H9 (cell line): ENCODE measurements around the gene PPP1CB. TPM values are rescaled to one million over a fixed set of nuclear protein-coding genes. Genes with fewer than 3 reads are reported as not detected.

Experiments
- DNase-seq: peaks from one replicate; pipeline ENCODE4 v3.0.0-alpha.2; 2017
- H2AFZ ChIP-seq: one replicate; pipeline ENCODE4 v1.6.1; 2013; ENCODE audit warnings: mild to moderate bottlenecking, low read length, control low read depth, moderate library complexity
- H2AK5ac ChIP-seq: 2 replicates; pipeline ENCODE4 v1.6.1; 2013; ENCODE audit warnings: low read length, control low read depth, mixed read lengths; ENCODE audit not compliant: insufficient read length
- H2BK120ac ChIP-seq: one replicate; pipeline ENCODE4 v1.6.1; 2013; ENCODE audit warnings: low read depth, mild to moderate bottlenecking, low read length, control low read depth, inconsistent platforms; ENCODE audit not compliant: poor library complexity, severe bottlenecking
- H2BK12ac ChIP-seq: 2 replicates; pipeline ENCODE4 v1.6.1; 2013; ENCODE audit warnings: low read length, control low read depth, mixed read lengths, low read depth; ENCODE audit not compliant: insufficient read length
- H2BK15ac ChIP-seq: 2 replicates; pipeline ENCODE4 v1.6.1; 2013; ENCODE audit warnings: low read depth, low read length, control low read depth
- H2BK20ac ChIP-seq: one replicate; pipeline ENCODE4 v1.6.1; 2013; ENCODE audit warnings: low read depth, mild to moderate bottlenecking, low read length, control low read depth, inconsistent platforms; ENCODE audit not compliant: poor library complexity, severe bottlenecking
- H2BK5ac ChIP-seq: 2 replicates; pipeline ENCODE4 v1.6.1; 2013; ENCODE audit warnings: low read length, control low read depth, mixed read lengths; ENCODE audit not compliant: insufficient read length
- H3K14ac ChIP-seq: 2 replicates; pipeline ENCODE4 v1.6.1; 2013; ENCODE audit warnings: low read length, control low read depth; ENCODE audit not compliant: insufficient read depth
- H3K18ac ChIP-seq: 2 replicates; pipeline ENCODE4 v1.6.1; 2013; ENCODE audit warnings: low read depth, mild to moderate bottlenecking, mixed read lengths, low read length, control low read depth; ENCODE audit not compliant: insufficient read length
- H3K23ac ChIP-seq: 2 replicates; pipeline ENCODE4 v1.6.1; 2013; ENCODE audit warnings: low read length, control low read depth, mixed read lengths, low read depth; ENCODE audit not compliant: insufficient read length
- H3K23me2 ChIP-seq: 2 replicates; pipeline ENCODE4 v1.6.1; 2013; ENCODE audit warnings: low read depth, mild to moderate bottlenecking, mixed read lengths, low read length, control low read depth; ENCODE audit not compliant: insufficient read length, poor library complexity, severe bottlenecking
- H3K27ac ChIP-seq: 2 replicates; pipeline ENCODE4 v1.5.1; 2013; ENCODE audit warnings: low read length, control low read depth, mixed read lengths, low read depth; ENCODE audit not compliant: insufficient read length
- H3K27me3 ChIP-seq: 2 replicates; pipeline ENCODE4 v1.6.1; 2013; ENCODE audit warnings: low read length, control low read depth, inconsistent platforms; ENCODE audit not compliant: insufficient read depth
- H3K4ac ChIP-seq: 2 replicates; pipeline ENCODE4 v1.6.1; 2013; ENCODE audit warnings: low read depth, mild to moderate bottlenecking, control low read depth, inconsistent platforms, low read length, moderate library complexity
- H3K4me1 ChIP-seq: 2 replicates; pipeline ENCODE4 v1.6.1; 2013; ENCODE audit warnings: low read length, control low read depth, inconsistent platforms; ENCODE audit not compliant: insufficient read depth
- H3K4me2 ChIP-seq: 2 replicates; pipeline ENCODE4 v1.6.1; 2013; ENCODE audit warnings: low read length, control low read depth, mixed read lengths; ENCODE audit not compliant: insufficient read length, insufficient read depth
- H3K56ac ChIP-seq: 2 replicates; pipeline ENCODE4 v1.6.1; 2013; ENCODE audit warnings: low read depth, mild to moderate bottlenecking, mixed read lengths, low read length, control low read depth; ENCODE audit not compliant: insufficient read length
- H3K79me1 ChIP-seq: 2 replicates; pipeline ENCODE4 v1.6.1; 2013; ENCODE audit warnings: low read depth, mild to moderate bottlenecking, moderate library complexity, low read length, control low read depth, inconsistent platforms; ENCODE audit not compliant: insufficient read depth, poor library complexity, severe bottlenecking
- H3K79me2 ChIP-seq: 2 replicates; pipeline ENCODE4 v1.6.1; 2013; ENCODE audit warnings: low read length, control low read depth, inconsistent platforms; ENCODE audit not compliant: insufficient read depth
- H3K9ac ChIP-seq: 2 replicates; pipeline ENCODE4 v1.6.1; 2013; ENCODE audit warnings: low read length, control low read depth, mixed read lengths; ENCODE audit not compliant: insufficient read length; ENCODE audit errors: extremely low read depth
- H3K9me3 ChIP-seq: one replicate; pipeline ENCODE4 v1.6.1; 2013; ENCODE audit warnings: low read depth, low read length, inconsistent platforms; ENCODE audit not compliant: control insufficient read depth
- H3T11ph ChIP-seq: one replicate; pipeline ENCODE4 v1.6.1; 2013; ENCODE audit warnings: mild to moderate bottlenecking, low read length, control low read depth, inconsistent platforms
- H4K20me1 ChIP-seq: one replicate; pipeline ENCODE4 v1.6.1; 2013; ENCODE audit not compliant: control insufficient read depth, insufficient read length, insufficient read depth
- H4K5ac ChIP-seq: 2 replicates; pipeline ENCODE4 v1.6.1; 2013; ENCODE audit warnings: low read depth, mild to moderate bottlenecking, mixed read lengths, low read length, control low read depth; ENCODE audit not compliant: insufficient read length
- H4K8ac ChIP-seq: replicated peaks from 2 replicates; pipeline ENCODE4 v1.6.1; 2013; ENCODE audit warnings: low read length, control low read depth, mixed read lengths, low read depth; ENCODE audit not compliant: insufficient read length
- H4K91ac ChIP-seq: 2 replicates; pipeline ENCODE4 v1.6.1; 2013; ENCODE audit warnings: low read depth, mild to moderate bottlenecking, moderate library complexity, mixed read lengths, low read length, control low read depth; ENCODE audit not compliant: insufficient read length
- H3K27ac Mint-ChIP-seq, 3 experiments: 2 replicates in 2 of 3; 3 replicates in 1 of 3; pipeline ENCODE4 v1.8.0; 2020 to 2021; ENCODE audit warnings: mixed read lengths in 3 of 3, mild to moderate bottlenecking in 1 of 3, moderate library complexity in 1 of 3
- H3K27me3 Mint-ChIP-seq: 2 replicates; pipeline ENCODE4 v1.8.0; 2021; ENCODE audit warnings: low read depth, mild to moderate bottlenecking, moderate library complexity, mixed read lengths
- H3K36me3 Mint-ChIP-seq, 3 experiments: 2 replicates in 2 of 3; 3 replicates in 1 of 3; pipeline ENCODE4 v1.8.0; 2020 to 2021; ENCODE audit warnings: low read depth in 3 of 3, mixed read lengths in 3 of 3; ENCODE audit not compliant: insufficient read depth in 1 of 3
- H3K4me1 Mint-ChIP-seq, 2 experiments: 2 replicates each; pipeline ENCODE4 v1.8.0; 2020; ENCODE audit warnings: mixed read lengths in 2 of 2
- H3K4me3 Mint-ChIP-seq, 2 experiments: 2 replicates in 1 of 2; 3 replicates in 1 of 2; pipeline ENCODE4 v1.8.0; 2020 to 2021; ENCODE audit warnings: mild to moderate bottlenecking in 2 of 2, mixed read lengths in 2 of 2, moderate library complexity in 1 of 2
- H3K9me3 Mint-ChIP-seq, 2 experiments: 2 replicates in 1 of 2; 3 replicates in 1 of 2; pipeline ENCODE4 v1.8.0; 2020; ENCODE audit warnings: mild to moderate bottlenecking in 2 of 2, mixed read lengths in 2 of 2, moderate library complexity in 1 of 2
- WGBS: extraction: QIAGEN DNeasy Blood & Tissue Kit; methylation state at CpG from one replicate; pipeline ENCODE4 v1.1.7; 2013; ENCODE audit warnings: missing lambda C conversion rate, low lambda C conversion rate, mixed read lengths; ENCODE audit not compliant: insufficient read length; ENCODE audit errors: extremely low coverage; 5-methylcytosine and 5-hydroxymethylcytosine counted together
- total RNA-seq: library from RNA; stranded (reverse); gene quantifications from 2 replicates; pipeline ENCODE4 v1.2.1, GENCODE V29; 2021
- TF ChIP-seq, protein P1 (sequence below): fragments of 200-600 bp; sonication (generic); conservative IDR thresholded peaks from 3 replicates; pipeline ENCODE4 v1.8.0; 2021; ENCODE audit warnings: antibody characterized with exemption, mild to moderate bottlenecking

PPP1CB gene
- total RNA-seq, 1 experiment from 2014 or later: 184 TPM

DNA sequence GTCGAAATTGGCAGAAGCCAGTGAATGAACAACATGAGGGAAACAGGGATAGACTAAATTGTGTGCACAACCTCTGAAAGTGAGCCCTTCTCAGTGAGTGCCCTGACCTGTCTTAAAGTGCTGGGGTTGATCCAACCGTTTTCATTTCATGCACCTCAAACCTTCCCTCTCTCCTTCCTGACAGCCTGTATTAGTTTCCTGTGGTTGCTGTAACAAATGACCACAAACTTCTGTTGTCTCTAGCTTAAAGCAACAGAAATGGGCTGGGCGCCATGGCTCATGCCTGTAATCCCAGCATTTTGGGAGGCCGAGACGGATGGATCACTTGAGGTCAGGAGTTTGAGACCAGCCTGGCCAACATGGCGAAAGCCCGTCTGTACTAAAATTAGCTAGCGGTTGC is 48.8 kb upstream of the PPP1CB start:
- H3K23ac ChIP-seq: no peak overlapping the region
- DNase-seq: no peak
- no peaks in the 10 kb centered on the region for H3K23me2 ChIP-seq
- no peak overlapping the region for H2BK15ac ChIP-seq
- H3K18ac ChIP-seq: no peak overlapping the region
- Mint-ChIP-seq H3K36me3 (peaks cover 0 to 2% (median 0%) of the 10 kb centered on the region in 3 experiments; a peak in 2 of 7 replicates), H3K27ac (no peak overlapping the region), H3K27me3 (no peaks in the 10 kb centered on the region; the same call in none of the 2 replicates), H3K4me3 (no peak overlapping the region), H3K4me1 (no peaks in the 10 kb centered on the region; a peak in 1 of 4 replicates), H3K9me3 (peaks cover 3 to 10% of the 10 kb centered on the region in 2 experiments)
- no peaks in the 10 kb centered on the region for H4K20me1 ChIP-seq
- H2BK120ac ChIP-seq: no peak overlapping the region
- no peak overlapping the region for H4K8ac ChIP-seq
- no peak overlapping the region for H2BK12ac ChIP-seq
- H2AK5ac ChIP-seq: no peak overlapping the region
- H3K79me1 ChIP-seq: no peaks in the 10 kb centered on the region
- no peaks in the 10 kb centered on the region for H3K79me2 ChIP-seq
- no peak overlapping the region for H4K5ac ChIP-seq
- no peak overlapping the region for H2BK5ac ChIP-seq
- H3K27ac ChIP-seq: no peak overlapping the region
- H3T11ph ChIP-seq: no peak overlapping the region
- TF ChIP-seq, protein P1, sequence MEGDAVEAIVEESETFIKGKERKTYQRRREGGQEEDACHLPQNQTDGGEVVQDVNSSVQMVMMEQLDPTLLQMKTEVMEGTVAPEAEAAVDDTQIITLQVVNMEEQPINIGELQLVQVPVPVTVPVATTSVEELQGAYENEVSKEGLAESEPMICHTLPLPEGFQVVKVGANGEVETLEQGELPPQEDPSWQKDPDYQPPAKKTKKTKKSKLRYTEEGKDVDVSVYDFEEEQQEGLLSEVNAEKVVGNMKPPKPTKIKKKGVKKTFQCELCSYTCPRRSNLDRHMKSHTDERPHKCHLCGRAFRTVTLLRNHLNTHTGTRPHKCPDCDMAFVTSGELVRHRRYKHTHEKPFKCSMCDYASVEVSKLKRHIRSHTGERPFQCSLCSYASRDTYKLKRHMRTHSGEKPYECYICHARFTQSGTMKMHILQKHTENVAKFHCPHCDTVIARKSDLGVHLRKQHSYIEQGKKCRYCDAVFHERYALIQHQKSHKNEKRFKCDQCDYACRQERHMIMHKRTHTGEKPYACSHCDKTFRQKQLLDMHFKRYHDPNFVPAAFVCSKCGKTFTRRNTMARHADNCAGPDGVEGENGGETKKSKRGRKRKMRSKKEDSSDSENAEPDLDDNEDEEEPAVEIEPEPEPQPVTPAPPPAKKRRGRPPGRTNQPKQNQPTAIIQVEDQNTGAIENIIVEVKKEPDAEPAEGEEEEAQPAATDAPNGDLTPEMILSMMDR: no peak
- H3K4me1 ChIP-seq: no peaks in the 10 kb centered on the region
- H3K9ac ChIP-seq: no peak overlapping the region
- no peak overlapping the region for H3K4ac ChIP-seq
- no peak overlapping the region for H3K4me2 ChIP-seq
- no peak overlapping the region for H4K91ac ChIP-seq
- H3K14ac ChIP-seq: no peak overlapping the region
- H3K56ac ChIP-seq: no peak overlapping the region
- H2BK20ac ChIP-seq: no peak overlapping the region
- WGBS: no CpG with 5 or more reads among the region's 8 CpGs
- H3K9me3 ChIP-seq: no peaks in the 10 kb centered on the region
- no peaks in the 10 kb centered on the region for H3K27me3 ChIP-seq
- H2AFZ ChIP-seq: no peak overlapping the region
